B cell (primary cell): ENCODE results near the gene TIRAP.

Experiments
- EZH2 ChIP-seq: IDR thresholded peaks from 2 replicates; pipeline ENCODE4 v1.6.1; 2012; ENCODE audit warnings: borderline replicate concordance, low read depth, mild to moderate bottlenecking, moderate library complexity, low read length; ENCODE audit not compliant: insufficient read depth, poor library complexity, severe bottlenecking
- TF ChIP-seq, protein P1 (sequence below): fragments of 200-600 bp; IDR thresholded peaks from one replicate; pipeline ENCODE4 v1.8.0; 2022; ENCODE audit warnings: antibody characterized with exemption, mild to moderate bottlenecking

DNA sequence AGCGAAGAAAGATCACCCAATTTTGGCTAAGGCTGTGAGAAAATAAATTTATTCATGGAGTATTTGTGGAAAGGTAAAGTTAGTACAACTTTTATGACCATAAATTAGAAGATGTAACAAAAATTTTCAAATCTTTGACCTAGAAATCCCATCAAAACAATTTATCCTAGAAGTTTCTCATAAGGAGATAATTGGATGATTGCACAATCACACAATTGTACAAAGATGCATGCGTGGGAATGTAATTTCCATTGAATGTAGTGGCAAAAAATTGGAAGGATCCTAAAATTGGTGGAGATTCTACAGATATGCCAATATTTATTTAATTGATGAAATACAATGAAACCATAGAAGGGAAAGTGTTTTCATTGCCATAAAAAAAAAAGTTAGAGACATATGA is 25.7 kb upstream of the TIRAP start:
- TF ChIP-seq, protein P1, sequence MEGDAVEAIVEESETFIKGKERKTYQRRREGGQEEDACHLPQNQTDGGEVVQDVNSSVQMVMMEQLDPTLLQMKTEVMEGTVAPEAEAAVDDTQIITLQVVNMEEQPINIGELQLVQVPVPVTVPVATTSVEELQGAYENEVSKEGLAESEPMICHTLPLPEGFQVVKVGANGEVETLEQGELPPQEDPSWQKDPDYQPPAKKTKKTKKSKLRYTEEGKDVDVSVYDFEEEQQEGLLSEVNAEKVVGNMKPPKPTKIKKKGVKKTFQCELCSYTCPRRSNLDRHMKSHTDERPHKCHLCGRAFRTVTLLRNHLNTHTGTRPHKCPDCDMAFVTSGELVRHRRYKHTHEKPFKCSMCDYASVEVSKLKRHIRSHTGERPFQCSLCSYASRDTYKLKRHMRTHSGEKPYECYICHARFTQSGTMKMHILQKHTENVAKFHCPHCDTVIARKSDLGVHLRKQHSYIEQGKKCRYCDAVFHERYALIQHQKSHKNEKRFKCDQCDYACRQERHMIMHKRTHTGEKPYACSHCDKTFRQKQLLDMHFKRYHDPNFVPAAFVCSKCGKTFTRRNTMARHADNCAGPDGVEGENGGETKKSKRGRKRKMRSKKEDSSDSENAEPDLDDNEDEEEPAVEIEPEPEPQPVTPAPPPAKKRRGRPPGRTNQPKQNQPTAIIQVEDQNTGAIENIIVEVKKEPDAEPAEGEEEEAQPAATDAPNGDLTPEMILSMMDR = no peak
- TF ChIP-seq EZH2 = no peak
